ENCODE data around the gene C5.

The C5 gene

DNA sequence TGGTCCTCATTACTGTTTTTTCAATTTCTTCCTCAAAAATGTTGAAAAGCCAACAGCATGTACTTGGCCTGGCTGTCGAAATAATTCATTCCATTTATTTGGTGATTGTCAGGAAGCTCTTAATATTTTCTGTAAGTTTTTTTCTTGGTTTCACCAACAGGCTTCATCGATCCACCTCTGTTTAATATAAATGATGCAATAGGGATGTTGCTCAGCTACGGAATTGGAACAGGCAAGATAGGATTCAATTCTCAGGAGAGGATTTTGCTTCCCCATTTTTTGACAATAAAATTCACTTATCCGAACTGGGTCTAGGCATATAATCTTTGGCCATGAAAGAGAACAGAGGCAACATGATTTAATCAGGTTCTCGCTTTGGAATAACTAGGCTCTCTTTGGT lies 30.8 kb downstream of the C5 start:
- TF ChIP-seq, protein P1, sequence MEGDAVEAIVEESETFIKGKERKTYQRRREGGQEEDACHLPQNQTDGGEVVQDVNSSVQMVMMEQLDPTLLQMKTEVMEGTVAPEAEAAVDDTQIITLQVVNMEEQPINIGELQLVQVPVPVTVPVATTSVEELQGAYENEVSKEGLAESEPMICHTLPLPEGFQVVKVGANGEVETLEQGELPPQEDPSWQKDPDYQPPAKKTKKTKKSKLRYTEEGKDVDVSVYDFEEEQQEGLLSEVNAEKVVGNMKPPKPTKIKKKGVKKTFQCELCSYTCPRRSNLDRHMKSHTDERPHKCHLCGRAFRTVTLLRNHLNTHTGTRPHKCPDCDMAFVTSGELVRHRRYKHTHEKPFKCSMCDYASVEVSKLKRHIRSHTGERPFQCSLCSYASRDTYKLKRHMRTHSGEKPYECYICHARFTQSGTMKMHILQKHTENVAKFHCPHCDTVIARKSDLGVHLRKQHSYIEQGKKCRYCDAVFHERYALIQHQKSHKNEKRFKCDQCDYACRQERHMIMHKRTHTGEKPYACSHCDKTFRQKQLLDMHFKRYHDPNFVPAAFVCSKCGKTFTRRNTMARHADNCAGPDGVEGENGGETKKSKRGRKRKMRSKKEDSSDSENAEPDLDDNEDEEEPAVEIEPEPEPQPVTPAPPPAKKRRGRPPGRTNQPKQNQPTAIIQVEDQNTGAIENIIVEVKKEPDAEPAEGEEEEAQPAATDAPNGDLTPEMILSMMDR (IDR thresholded peaks at IDR 0.05), result no peak

DNA sequence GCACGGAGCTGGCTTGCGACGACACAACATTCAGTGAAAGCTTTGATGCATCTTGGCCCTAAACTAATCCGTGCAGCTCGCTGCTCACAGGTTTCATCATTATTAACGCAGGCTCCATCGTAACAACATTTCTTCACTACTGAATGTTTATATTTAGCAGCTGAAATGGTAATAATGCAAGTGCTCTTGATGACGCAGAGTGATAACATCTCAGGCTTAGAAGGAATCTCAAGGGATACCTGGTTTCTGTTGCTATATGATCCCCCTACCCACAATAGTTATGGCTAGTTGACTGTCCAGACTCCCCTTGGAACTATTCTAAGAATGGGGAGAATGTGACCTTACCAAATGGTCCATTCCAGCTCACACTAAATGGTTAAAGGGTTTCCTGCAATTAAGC lies 36.2 kb downstream of the C5 start:
- TF ChIP-seq, protein P1 (IDR thresholded peaks at IDR 0.05), result no peak

DNA sequence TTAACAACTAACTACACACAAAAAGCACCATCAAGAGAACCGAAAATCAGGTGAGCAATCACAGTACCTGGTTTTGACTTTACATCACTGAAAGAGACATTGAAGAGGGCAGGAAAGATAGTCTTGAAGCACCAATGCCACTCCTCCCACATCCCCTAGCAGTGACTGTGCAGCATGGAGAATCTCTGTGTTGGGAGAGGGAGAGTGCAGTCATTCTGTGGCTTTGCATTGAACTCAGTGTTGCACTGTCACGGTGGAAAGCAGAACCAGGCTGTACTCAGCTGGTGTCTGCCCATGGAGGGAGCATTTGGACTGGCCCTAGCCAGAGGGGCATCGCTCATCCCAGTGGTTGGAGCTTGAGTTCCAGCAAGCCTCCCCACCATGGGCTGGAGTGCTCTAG lies 40.4 kb downstream of the C5 start:
- TF ChIP-seq, protein P1 (IDR thresholded peaks at IDR 0.05), result no peak

DNA sequence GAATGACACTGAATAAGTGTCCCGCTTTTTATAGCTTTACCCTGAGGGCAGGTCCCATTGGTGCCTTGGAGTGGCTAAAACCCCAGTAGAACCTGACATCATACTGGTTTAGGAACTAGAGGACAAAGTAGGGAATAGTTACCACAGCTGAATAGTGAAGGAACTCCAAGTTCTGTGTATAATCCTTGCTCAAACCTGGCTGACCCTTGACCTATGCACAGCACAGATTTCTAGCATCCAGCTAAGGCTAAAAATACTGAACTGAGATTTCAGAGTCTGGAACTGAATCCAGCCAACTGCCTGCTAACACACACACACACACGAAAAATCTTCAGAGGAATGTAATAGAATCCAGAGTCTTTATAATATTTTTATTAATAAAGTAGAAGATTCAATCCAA lies 50.8 kb downstream of the C5 start:
- TF ChIP-seq, protein P1 (IDR thresholded peaks at IDR 0.05), result no peak

DNA sequence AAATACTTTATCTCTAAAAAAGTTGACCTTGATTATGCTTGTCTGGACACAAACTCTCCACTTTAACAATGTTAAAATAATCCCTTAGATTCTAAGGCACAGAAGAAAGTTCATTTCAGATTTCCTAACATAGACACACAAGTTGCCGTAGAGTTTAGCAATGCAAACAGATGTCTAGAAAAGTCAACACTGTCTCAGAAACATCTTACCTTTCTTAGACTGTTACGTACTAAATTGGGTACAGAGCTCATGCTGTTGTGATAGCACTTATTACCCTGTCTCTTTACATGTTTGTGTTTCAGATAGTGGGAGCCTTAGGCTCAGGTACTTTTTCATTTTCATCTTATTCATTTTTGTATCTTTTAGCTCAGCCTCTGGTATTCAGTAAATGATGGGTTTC lies 52.0 kb downstream of the C5 start:
- TF ChIP-seq, protein P1 (IDR thresholded peaks at IDR 0.05), result no peak

DNA sequence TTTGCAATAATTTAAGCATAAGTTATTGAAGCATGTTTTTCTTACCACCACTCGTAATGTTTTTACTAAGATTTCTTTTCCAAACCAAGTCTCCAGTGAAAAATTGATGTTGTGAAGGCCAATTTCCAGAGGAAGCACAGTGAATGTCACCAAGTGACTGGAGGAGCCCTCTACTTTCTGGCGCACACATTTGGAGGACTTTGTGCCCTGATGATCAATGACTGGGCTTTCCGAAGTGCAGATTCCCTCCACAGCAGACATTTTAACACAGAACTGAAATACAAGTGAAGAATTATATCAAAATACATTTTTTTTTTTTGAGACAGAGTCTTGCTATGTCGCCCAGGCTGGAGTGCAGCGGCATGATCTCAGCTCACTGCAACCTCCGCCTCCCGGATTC lies 52.6 kb downstream of the C5 start:
- TF ChIP-seq, protein P1 (IDR thresholded peaks at IDR 0.05), result no peak

DNA sequence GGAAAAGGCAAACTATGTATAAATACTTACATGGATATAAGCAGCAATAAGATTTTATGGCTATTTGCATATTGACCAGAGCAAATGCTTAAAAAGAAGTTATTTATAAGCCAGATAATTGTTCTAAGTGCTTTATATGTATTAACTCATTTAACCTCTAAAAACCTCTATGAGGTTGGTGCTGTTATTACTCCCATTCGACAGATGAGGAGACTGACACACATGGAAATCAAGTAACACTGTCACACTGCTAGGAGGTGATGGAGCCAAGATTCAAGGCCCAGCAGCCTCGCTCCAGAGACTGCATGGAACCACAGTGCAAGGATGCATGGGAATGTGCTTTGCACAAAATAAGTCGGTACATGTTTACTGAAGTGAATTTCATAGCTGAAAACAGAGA lies 53.7 kb downstream of the C5 start:
- TF ChIP-seq, protein P1 (IDR thresholded peaks at IDR 0.05), result no peak

DNA sequence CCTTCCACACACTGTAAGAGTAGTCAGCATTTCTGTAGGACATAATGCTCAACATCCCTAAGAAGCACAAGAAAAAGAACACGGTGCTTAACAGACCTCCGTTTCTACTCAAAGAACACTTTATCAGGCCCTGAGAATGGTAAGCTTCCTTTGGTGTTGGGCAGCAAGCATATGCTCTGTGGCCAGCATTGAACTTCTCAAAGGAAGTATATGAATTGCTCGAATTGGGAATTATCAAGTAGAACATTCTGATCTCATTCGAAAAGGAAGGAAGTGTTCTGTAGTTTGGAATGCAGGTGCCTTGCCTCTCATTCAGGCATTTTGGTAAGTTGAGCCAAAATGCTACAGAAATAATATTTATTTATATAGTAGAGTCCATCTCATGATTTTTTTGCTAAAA lies 61.0 kb downstream of the C5 start:
- TF ChIP-seq, protein P1 (IDR thresholded peaks at IDR 0.05), result no peak
